Stomach (tissue), 9 donors: Measurements from ENCODE around the gene TICRR. TPM values are rescaled to one million over a fixed set of nuclear protein-coding genes. Genes with fewer than 3 reads are reported as not detected.

ENCODE experiments used
- DNase-seq, 2 donors: peaks; one replicate each; pipeline versions ENCODE4 v3.0.0 to v3.0.0-alpha.2; 2013 to 2019
- H3K27ac ChIP-seq, 5 donors: fragments of 200-600 bp in 4 of 5; sonication (generic) in 4 of 5; one replicate each; pipeline ENCODE4 v1.5.1; 2013 to 2019; ENCODE audit warnings: mild to moderate bottlenecking in 1 of 5, moderate library complexity in 1 of 5
- H3K27me3 ChIP-seq, 3 donors: fragments of 200-600 bp; sonication (generic); one replicate each; pipeline ENCODE4 v1.5.1; 2017 to 2019; ENCODE audit warnings: mixed run types in 1 of 3
- H3K36me3 ChIP-seq, 4 donors: fragments of 200-600 bp; sonication (generic); 1 replicate in 3 of 4; 2 replicates in 1 of 4; pipeline ENCODE4 v1.5.1; 2016 to 2019
- H3K4me1 ChIP-seq, 4 donors: fragments of 200-600 bp; sonication (generic); one replicate each; pipeline ENCODE4 v1.5.1; 2016 to 2019
- H3K4me3 ChIP-seq, 4 donors: fragments of 200-600 bp; sonication (generic) in 3 of 4; one replicate each; pipeline ENCODE4 v1.5.1; 2016 to 2019; ENCODE audit warnings: mild to moderate bottlenecking in 1 of 4
- H3K9me3 ChIP-seq, 4 donors: fragments of 200-600 bp; sonication (generic); one replicate each; pipeline ENCODE4 v1.5.1; 2016 to 2019
- EP300 ChIP-seq: sonication (generic); formaldehyde crosslinking; IDR thresholded peaks from one replicate; pipeline ENCODE4 v1.6.1; 2017; ENCODE audit warnings: antibody characterized with exemption
- POLR2A ChIP-seq, 4 donors: fragments of 450-650 bp; IDR thresholded peaks; one replicate each; pipeline ENCODE4 v1.6.1; 2016; ENCODE audit warnings: antibody characterized with exemption in 4 of 4, control low read depth in 2 of 4, mild to moderate bottlenecking in 1 of 4, moderate library complexity in 1 of 4
- POLR2AphosphoS5 ChIP-seq, 3 donors: sonication (generic); formaldehyde crosslinking; IDR thresholded peaks; one replicate each; pipeline ENCODE4 v1.6.1; 2016; ENCODE audit warnings: antibody characterized with exemption in 3 of 3
- WGBS, 5 donors: extraction: QIAGEN DNeasy Blood & Tissue Kit in 3 of 5; methylation state at CpG; one replicate each; pipeline versions ENCODE4 v1.1.5 to v1.1.7; 2013 to 2018; 5-methylcytosine and 5-hydroxymethylcytosine counted together
- intact Hi-C: fragments of 100-400 bp; cut with DNase I; formaldehyde crosslinking; loops from one replicate; pipeline ENCODE4 v1.15.1; 2023; ENCODE audit warnings: low total_unique reads
- polyA plus RNA-seq, 3 donors: library from polyadenylated mRNA; stranded (reverse); fragments of 200-250 nt; gene quantifications; one replicate each; pipeline ENCODE4 v1.2.3, GENCODE V29; 2013
- total RNA-seq, 5 donors: library from RNA; depleted of rRNA; stranded (reverse); fragments of >200 nt; gene quantifications; one replicate each; pipeline versions ENCODE4 v1.1.0 to v1.2.3, GENCODE V29; 2014 to 2016
- TF ChIP-seq, protein P1 (sequence below), 7 experiments: fragments of 450-650 bp in 4 of 7; fragments of 200-600 bp in 3 of 7; sonication (generic) in 3 of 7; IDR thresholded peaks; one replicate each; pipeline ENCODE4 v1.5.1; 2016 to 2019; ENCODE audit warnings: antibody characterized with exemption in 7 of 7, control low read depth in 2 of 7, mild to moderate bottlenecking in 1 of 7
- donor health status: healthy with polysubstance abuse.
- donor health status: Bipolar disorder and iron deficiency.
- donor health status: healthy.

The TICRR gene
- total and polyA plus RNA-seq, 8 donors, result 0.15 to 3.5 (median 1.4) TPM

DNA sequence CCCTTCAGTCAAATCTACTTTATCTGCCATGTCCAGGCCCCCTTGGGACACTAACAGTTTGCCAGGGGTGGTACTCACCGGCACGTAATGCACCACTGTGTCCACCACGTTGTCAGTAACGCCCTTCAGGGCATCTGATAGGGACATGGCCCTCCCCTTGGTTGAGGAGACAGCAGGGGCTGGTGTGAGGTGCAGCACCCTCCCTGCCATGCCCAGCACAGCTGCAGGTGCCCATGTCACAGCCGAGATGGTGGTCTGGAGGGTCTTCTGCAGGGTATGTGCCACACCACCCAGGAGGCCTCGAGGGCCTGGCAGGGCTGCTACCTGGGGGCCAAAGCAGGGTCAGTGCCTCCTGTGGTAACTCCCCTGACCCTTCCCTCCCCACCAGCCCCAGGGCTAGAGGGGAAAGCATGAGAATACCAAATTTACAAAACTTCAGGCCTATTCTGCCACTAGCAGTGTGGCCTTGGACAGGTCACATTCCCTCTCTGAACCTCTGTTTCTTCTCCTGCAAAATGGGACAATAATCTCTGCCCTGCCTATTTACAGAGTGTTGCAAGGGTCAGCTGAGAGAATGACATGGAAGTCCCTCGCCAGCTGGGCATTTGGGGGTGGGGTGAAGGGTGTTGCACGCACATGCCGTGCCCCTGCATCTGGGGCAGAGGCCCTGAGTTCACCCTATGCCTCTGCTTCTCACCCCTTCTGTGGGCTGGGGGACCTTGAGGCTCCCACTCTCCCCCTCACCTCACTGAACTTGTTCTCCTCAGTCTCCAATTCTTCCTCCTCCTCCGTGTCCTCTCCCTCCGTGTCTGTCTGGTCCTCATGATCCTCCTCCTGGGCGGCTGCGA is 91.8 kb downstream of the TICRR start:
- peak overlapping the region in 2 of 5 donors; percentile 82 to 89 for H3K27ac ChIP-seq
- TF ChIP-seq POLR2AphosphoS5 (IDR thresholded peaks at IDR 0.05) (no peak), POLR2A (IDR thresholded peaks at IDR 0.05) (no peak), EP300 (no peak)
- TF ChIP-seq, protein P1, sequence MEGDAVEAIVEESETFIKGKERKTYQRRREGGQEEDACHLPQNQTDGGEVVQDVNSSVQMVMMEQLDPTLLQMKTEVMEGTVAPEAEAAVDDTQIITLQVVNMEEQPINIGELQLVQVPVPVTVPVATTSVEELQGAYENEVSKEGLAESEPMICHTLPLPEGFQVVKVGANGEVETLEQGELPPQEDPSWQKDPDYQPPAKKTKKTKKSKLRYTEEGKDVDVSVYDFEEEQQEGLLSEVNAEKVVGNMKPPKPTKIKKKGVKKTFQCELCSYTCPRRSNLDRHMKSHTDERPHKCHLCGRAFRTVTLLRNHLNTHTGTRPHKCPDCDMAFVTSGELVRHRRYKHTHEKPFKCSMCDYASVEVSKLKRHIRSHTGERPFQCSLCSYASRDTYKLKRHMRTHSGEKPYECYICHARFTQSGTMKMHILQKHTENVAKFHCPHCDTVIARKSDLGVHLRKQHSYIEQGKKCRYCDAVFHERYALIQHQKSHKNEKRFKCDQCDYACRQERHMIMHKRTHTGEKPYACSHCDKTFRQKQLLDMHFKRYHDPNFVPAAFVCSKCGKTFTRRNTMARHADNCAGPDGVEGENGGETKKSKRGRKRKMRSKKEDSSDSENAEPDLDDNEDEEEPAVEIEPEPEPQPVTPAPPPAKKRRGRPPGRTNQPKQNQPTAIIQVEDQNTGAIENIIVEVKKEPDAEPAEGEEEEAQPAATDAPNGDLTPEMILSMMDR (IDR thresholded peaks at IDR 0.05), result no peak
- peaks cover 0 to 9% (median 0%) of the 10 kb centered on the region in 3 donors for H3K27me3 ChIP-seq
- H3K9me3 ChIP-seq, result no peaks in the 10 kb centered on the region
- peaks cover 13 to 30% (median 22%) of the 10 kb centered on the region in 4 donors for H3K4me1 ChIP-seq
- 77 to 86% (median 82%) methylated on average over 10 to 13 of the region's 13 CpGs for WGBS, 5 donors
- no peaks in the 10 kb centered on the region for H3K36me3 ChIP-seq
- DNase-seq, result no peak
- H3K4me3 ChIP-seq, result no peak overlapping the region
- intact Hi-C loops, result no loop called here

DNA sequence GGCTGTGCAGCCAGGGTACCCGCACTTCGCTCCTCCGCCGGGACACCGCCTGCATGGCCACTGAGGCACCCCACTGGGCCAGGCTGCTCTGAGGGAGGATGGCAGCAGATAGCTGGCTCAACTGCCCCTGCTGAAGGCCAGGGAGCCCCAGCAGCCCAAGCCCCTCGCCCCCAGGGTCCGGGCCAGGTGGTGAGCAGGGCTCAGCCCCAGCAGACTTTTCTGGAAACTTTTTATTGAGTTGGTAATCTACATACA is 92.4 kb downstream of the TICRR start:
- Histone ChIP-seq H3K4me3 (no peak overlapping the region), H3K27ac (no peak overlapping the region), H3K27me3 (peaks cover 0 to 9% (median 0%) of the 10 kb centered on the region in 3 donors), H3K36me3 (no peaks in the 10 kb centered on the region), H3K4me1 (peaks cover 13 to 27% (median 20%) of the 10 kb centered on the region in 4 donors), H3K9me3 (no peaks in the 10 kb centered on the region)
- intact Hi-C loops, result no loop called here
- 94 to 97% (median 97%) methylated on average over 6 to 7 of the region's 7 CpGs for WGBS, 5 donors
- DNase-seq, result no peak
- TF ChIP-seq, protein P1 (IDR thresholded peaks at IDR 0.05), result no peak
- TF ChIP-seq EP300, result no peak
- no peak for TF ChIP-seq POLR2AphosphoS5 (IDR thresholded peaks at IDR 0.05)
- TF ChIP-seq POLR2A (IDR thresholded peaks at IDR 0.05), result no peak

DNA sequence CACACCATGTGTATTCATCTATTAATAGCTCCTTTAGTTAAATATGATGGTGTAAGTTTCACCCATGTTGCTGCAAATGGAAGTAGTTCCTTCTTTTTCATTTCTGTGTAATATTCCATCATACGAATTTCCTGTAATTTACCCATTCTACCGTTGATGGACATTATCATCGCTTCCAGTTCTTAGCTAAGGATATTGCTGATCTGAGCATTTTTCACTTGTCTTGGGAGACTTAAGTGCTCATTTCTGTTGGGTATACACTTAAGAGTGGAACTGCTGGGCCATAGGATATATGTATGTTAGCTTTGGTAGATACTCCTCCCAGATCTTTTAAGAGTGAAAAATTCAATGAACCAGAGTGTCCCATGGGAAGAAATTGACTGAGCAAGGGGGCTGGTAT is 92.9 kb downstream of the TICRR start:
- H3K4me1 ChIP-seq, result peaks cover 8 to 24% (median 17%) of the 10 kb centered on the region in 4 donors
- H3K4me3 ChIP-seq, result no peak overlapping the region
- DNase-seq, result no peak
- peaks cover 0 to 9% (median 0%) of the 10 kb centered on the region in 3 donors for H3K27me3 ChIP-seq
- WGBS, 5 donors, result 96 to 99% (median 96%) methylated on average over 3 of the region's 3 CpGs
- intact Hi-C loops, result no loop called here
- H3K27ac ChIP-seq, result no peak overlapping the region
- H3K9me3 ChIP-seq, result no peaks in the 10 kb centered on the region
- TF ChIP-seq POLR2AphosphoS5 (IDR thresholded peaks at IDR 0.05) (no peak), POLR2A (IDR thresholded peaks at IDR 0.05) (no peak), EP300 (no peak)
- TF ChIP-seq, protein P1 (IDR thresholded peaks at IDR 0.05), result no peak
- no peaks in the 10 kb centered on the region for H3K36me3 ChIP-seq

DNA sequence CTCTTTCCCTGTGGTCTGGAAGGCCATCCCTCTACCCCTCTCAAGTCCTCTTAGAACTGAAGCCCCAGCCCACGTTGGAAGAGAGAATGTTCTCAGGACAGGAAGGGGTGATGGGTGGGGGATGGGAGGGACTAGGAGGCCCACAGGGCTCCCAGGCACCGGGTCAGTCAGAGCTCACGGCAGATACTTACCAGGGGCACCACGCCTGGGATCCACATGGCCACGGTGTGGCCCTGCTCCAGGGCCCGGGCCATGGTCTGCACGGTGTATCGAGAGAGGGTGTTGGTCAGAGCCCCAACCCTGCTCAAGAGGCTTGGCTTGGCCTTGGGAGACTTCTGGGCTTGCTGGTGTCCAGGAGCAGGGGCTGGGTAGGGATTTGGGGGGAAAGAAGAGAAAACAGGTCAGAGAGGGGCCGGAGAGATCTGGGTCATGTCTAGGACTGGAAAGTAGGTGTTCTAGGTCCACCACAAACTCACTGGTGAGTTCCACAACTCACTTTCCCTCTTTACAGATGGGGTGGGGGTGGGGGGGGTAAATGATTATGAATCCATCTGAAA is 94.1 kb downstream of the TICRR start:
- intact Hi-C loops, result no loop called here
- WGBS, 5 donors, result 76 to 84% (median 82%) methylated on average over 7 to 9 of the region's 9 CpGs
- H3K4me3 ChIP-seq, result no peak overlapping the region
- no peak overlapping the region for H3K27ac ChIP-seq
- no peak for DNase-seq
- peaks cover 6 to 24% (median 16%) of the 10 kb centered on the region in 4 donors for H3K4me1 ChIP-seq
- no peak for TF ChIP-seq EP300
- no peak for TF ChIP-seq POLR2A (IDR thresholded peaks at IDR 0.05)
- TF ChIP-seq POLR2AphosphoS5 (IDR thresholded peaks at IDR 0.05), result no peak
- TF ChIP-seq, protein P1 (IDR thresholded peaks at IDR 0.05), result no peak
- no peaks in the 10 kb centered on the region for H3K36me3 ChIP-seq
- H3K27me3 ChIP-seq, result peaks cover 0 to 9% (median 0%) of the 10 kb centered on the region in 3 donors
- no peaks in the 10 kb centered on the region for H3K9me3 ChIP-seq
